KMS-11 (cell line): ENCODE data around the gene FKBP1B.
"Not testable (repeated sequence)": the region's sequence is repeated elsewhere in the genome, so short reads cannot be mapped to it uniquely, and the experiment has no call there.

Source experiments
- H2AFZ ChIP-seq: fragments of 200-600 bp; sonication (generic); 2 replicates; pipeline ENCODE4 v1.6.1; 2016; ENCODE audit warnings: antibody characterized with exemption, mixed run types, low read depth
- H3K27ac ChIP-seq: fragments of 200-600 bp; sonication (generic); 2 replicates; pipeline ENCODE4 v1.6.1; 2016; ENCODE audit warnings: mild to moderate bottlenecking, mixed run types
- H3K27me3 ChIP-seq: fragments of 200-600 bp; sonication (generic); 2 replicates; pipeline ENCODE4 v1.6.1; 2017; ENCODE audit warnings: mild to moderate bottlenecking, low read depth, mixed run types, moderate library complexity; ENCODE audit not compliant: insufficient read depth
- H3K36me3 ChIP-seq: fragments of 200-600 bp; sonication (generic); 2 replicates; pipeline ENCODE4 v1.6.1; 2017; ENCODE audit warnings: mild to moderate bottlenecking, mixed run types; ENCODE audit not compliant: insufficient read depth
- H3K4me1 ChIP-seq: fragments of 200-600 bp; sonication (generic); 2 replicates; pipeline ENCODE4 v1.6.1; 2016; ENCODE audit warnings: mild to moderate bottlenecking, low read depth, mixed run types; ENCODE audit not compliant: poor library complexity, severe bottlenecking
- H3K4me2 ChIP-seq: fragments of 200-600 bp; sonication (generic); 2 replicates; pipeline ENCODE4 v1.7.0; 2016; ENCODE audit warnings: mild to moderate bottlenecking, mixed run types
- H3K4me3 ChIP-seq: fragments of 200-600 bp; sonication (generic); IDR thresholded peaks from 2 replicates; pipeline ENCODE4 v1.6.1; 2017; ENCODE audit warnings: low read depth, low read length, mixed read lengths; ENCODE audit not compliant: insufficient read depth
- H3K79me2 ChIP-seq: fragments of 200-600 bp; sonication (generic); 2 replicates; pipeline ENCODE4 v1.6.1; 2016; ENCODE audit warnings: low read depth, mixed run types; ENCODE audit not compliant: insufficient read depth
- H3K9ac ChIP-seq: fragments of 200-600 bp; sonication (generic); 2 replicates; pipeline ENCODE4 v1.6.1; 2016; ENCODE audit warnings: mild to moderate bottlenecking, mixed run types
- H4K20me1 ChIP-seq: fragments of 200-600 bp; sonication (generic); 2 replicates; pipeline ENCODE4 v1.6.1; 2016; ENCODE audit warnings: mild to moderate bottlenecking, mixed run types; ENCODE audit not compliant: insufficient read depth
- TF ChIP-seq, protein P1 (sequence below): fragments of 200-600 bp; sonication (generic); conservative IDR thresholded peaks from 2 replicates; pipeline ENCODE4 v1.6.1; 2017; ENCODE audit warnings: low read depth, mild to moderate bottlenecking, antibody characterized with exemption, low read length, moderate library complexity, mixed read lengths

Gene FKBP1B

DNA sequence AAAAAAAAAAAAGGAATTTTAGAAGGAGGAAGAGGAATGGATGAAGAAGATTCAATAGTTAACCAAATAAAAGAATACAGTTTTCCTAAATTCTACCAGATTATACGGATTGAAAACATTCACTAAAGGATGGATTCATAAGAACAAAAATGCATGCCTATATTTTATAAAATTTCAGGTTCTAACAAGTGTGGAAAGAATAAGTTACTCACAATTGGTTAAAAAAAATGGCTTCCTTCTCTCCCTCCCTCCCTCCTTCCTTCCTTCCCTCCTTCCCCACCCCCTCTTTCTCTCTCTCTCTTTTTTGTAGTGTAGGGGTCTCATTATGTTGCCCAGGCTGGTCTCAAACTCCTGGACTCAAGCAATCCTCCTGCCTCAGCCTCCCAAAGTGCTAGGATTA is 36.7 kb downstream of the FKBP1B start:
- Histone ChIP-seq H3K27ac (no peak overlapping the region), H3K27me3 (no peaks in the 10 kb centered on the region), H3K79me2 (no peaks in the 10 kb centered on the region), H3K36me3 (no peaks in the 10 kb centered on the region), H3K4me2 (no peak overlapping the region), H3K4me3 (no peak overlapping the region), H3K9ac (no peak overlapping the region), H3K4me1 (peaks cover 12% of the 10 kb centered on the region), H2AFZ (no peak overlapping the region), H4K20me1 (no peaks in the 10 kb centered on the region)
- TF ChIP-seq, protein P1, sequence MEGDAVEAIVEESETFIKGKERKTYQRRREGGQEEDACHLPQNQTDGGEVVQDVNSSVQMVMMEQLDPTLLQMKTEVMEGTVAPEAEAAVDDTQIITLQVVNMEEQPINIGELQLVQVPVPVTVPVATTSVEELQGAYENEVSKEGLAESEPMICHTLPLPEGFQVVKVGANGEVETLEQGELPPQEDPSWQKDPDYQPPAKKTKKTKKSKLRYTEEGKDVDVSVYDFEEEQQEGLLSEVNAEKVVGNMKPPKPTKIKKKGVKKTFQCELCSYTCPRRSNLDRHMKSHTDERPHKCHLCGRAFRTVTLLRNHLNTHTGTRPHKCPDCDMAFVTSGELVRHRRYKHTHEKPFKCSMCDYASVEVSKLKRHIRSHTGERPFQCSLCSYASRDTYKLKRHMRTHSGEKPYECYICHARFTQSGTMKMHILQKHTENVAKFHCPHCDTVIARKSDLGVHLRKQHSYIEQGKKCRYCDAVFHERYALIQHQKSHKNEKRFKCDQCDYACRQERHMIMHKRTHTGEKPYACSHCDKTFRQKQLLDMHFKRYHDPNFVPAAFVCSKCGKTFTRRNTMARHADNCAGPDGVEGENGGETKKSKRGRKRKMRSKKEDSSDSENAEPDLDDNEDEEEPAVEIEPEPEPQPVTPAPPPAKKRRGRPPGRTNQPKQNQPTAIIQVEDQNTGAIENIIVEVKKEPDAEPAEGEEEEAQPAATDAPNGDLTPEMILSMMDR, result no peak

- no peaks in the 10 kb centered on the region for H3K36me3 ChIP-seq
- H3K79me2 ChIP-seq, result no peaks in the 10 kb centered on the region
- H4K20me1 ChIP-seq, result no peaks in the 10 kb centered on the region
- H3K27me3 ChIP-seq, result no peaks in the 10 kb centered on the region
- no peak overlapping the region for H3K9ac ChIP-seq
- H2AFZ ChIP-seq, result no peak overlapping the region
- H3K4me1 ChIP-seq, result peaks cover 12% of the 10 kb centered on the region
- TF ChIP-seq, protein P1, result no peak
- no peak overlapping the region for H3K4me3 ChIP-seq
- no peak overlapping the region for H3K4me2 ChIP-seq
- no peak overlapping the region for H3K27ac ChIP-seq
These were observed 37.5 kb downstream of the FKBP1B start for GRCh38 chr2:24087032-24087431.

GRCh38 chr2:24088821-24089359 is 39.3 kb downstream of the FKBP1B start:
- no peak overlapping the region for H3K27ac ChIP-seq
- H3K4me1 ChIP-seq, result no peaks in the 10 kb centered on the region
- no peak overlapping the region for H3K4me3 ChIP-seq
- no peaks in the 10 kb centered on the region for H4K20me1 ChIP-seq
- no peaks in the 10 kb centered on the region for H3K79me2 ChIP-seq
- H2AFZ ChIP-seq, result no peak overlapping the region
- no peak overlapping the region for H3K9ac ChIP-seq
- no peak overlapping the region for H3K4me2 ChIP-seq
- no peaks in the 10 kb centered on the region for H3K36me3 ChIP-seq
- H3K27me3 ChIP-seq, result no peaks in the 10 kb centered on the region
- TF ChIP-seq, protein P1, result no peak

- H3K36me3 ChIP-seq, H3K9ac ChIP-seq, H2AFZ ChIP-seq, H3K4me3 ChIP-seq, H3K4me2 ChIP-seq, H3K27me3 ChIP-seq, H4K20me1 ChIP-seq, H3K4me1 ChIP-seq, H3K79me2 ChIP-seq, H3K27ac ChIP-seq: not testable (repeated sequence)
These were observed 43.7 kb downstream of the FKBP1B start for GRCh38 chr2:24093270-24093669.

DNA sequence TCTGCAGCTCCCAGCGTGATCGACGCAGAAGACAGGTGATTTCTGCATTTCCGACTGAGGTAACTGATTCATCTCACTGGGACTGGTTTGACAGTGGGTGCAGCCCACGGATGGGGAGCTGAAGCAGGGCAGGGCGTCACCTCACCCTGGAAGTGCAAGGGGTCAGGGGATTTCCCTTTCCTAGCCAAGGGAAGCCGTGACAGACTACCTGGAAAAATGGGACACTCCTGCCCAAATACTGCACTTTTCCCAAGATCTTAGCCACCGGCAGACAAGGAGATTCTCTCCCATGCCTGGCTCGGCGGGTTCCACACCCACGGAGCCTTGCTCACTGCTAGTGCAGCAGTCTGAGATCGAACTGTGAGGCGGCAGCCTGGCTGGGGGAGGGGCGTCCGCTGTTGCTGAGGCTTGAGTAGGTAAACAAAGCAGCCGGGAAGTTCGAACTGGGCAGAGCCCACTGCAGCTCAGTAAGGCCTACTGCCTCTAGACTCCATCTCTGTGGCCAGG is 45.7 kb downstream of the FKBP1B start:
- not testable (repeated sequence) for H3K27ac ChIP-seq, H3K4me1 ChIP-seq, H3K4me3 ChIP-seq, H3K27me3 ChIP-seq, H3K79me2 ChIP-seq, H2AFZ ChIP-seq, H3K36me3 ChIP-seq, H3K9ac ChIP-seq, H4K20me1 ChIP-seq, H3K4me2 ChIP-seq

DNA sequence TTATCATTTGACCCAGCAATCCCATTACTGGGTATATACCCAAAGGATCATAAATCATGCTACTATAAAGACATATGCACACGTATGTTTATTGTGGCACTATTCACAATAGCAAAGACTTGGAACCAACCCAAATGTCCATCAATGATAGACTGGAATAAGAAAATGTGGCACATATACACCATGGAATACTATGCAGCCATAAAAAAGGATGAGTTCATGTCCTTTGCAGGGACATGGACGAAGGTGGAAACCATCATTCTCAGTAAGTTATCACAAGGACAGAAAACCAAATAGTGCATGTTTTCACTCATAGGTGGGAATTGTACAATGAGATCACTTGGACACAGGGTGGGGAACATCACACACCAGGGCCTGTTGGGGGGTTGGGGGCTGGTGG is 51.2 kb downstream of the FKBP1B start:
- not testable (repeated sequence) for H3K4me1 ChIP-seq, H3K4me3 ChIP-seq, H3K4me2 ChIP-seq, H4K20me1 ChIP-seq, H3K36me3 ChIP-seq, H3K79me2 ChIP-seq, H2AFZ ChIP-seq, H3K9ac ChIP-seq, H3K27ac ChIP-seq, H3K27me3 ChIP-seq
